Gastrocnemius medialis (tissue), 4 donors: ENCODE data around the gene GOPC. TPM values are rescaled to one million over a fixed set of nuclear protein-coding genes. Genes with fewer than 3 reads are reported as not detected.

ENCODE experiments used
- ATAC-seq, 2 donors: fragments of 150-250 bp; one replicate each; pipeline ENCODE4 v1.9.1; 2016
- DNase-seq, 2 donors: peaks; one replicate each; pipeline ENCODE4 v3.0.0-alpha.2; 2019
- H3K27ac ChIP-seq, 4 donors: fragments of 200-600 bp; sonication (generic); 1 replicate in 1 of 4; 2 replicates in 3 of 4; pipeline ENCODE4 v1.5.1; 2016 to 2018; ENCODE audit warnings: mild to moderate bottlenecking in 2 of 4, moderate library complexity in 1 of 4
- H3K27me3 ChIP-seq, 3 donors: fragments of 200-600 bp; sonication (generic) in 2 of 3; 1 replicate in 1 of 3; 2 replicates in 2 of 3; pipeline versions ENCODE4 v1.5.1 to v1.6.0; 2016 to 2019; ENCODE audit warnings: mild to moderate bottlenecking in 1 of 3, moderate library complexity in 1 of 3
- H3K36me3 ChIP-seq, 2 donors: fragments of 200-600 bp; sonication (generic) in 1 of 2; one replicate each; pipeline ENCODE4 v1.5.1; 2017 to 2018
- H3K4me1 ChIP-seq, 2 donors: fragments of 200-600 bp; sonication (generic) in 1 of 2; one replicate each; pipeline ENCODE4 v1.5.1; 2016 to 2017; ENCODE audit warnings: mild to moderate bottlenecking in 2 of 2
- H3K4me3 ChIP-seq, 4 donors: fragments of 200-600 bp; sonication (generic) in 3 of 4; 1 replicate in 1 of 4; 2 replicates in 3 of 4; pipeline ENCODE4 v1.5.1; 2016 to 2019; ENCODE audit warnings: mild to moderate bottlenecking in 2 of 4
- H3K9me3 ChIP-seq, 3 donors: fragments of 200-600 bp; sonication (generic) in 2 of 3; 1 replicate in 1 of 3; 2 replicates in 2 of 3; pipeline ENCODE4 v1.5.1; 2016 to 2019
- CTCF ChIP-seq, 5 experiments: fragments of 450-650 bp in 3 of 5; fragments of 200-600 bp in 2 of 5; sonication (generic) in 2 of 5; IDR thresholded peaks in 4 of 5; conservative IDR thresholded peaks in 1 of 5; 1 replicate in 4 of 5; 2 replicates in 1 of 5; pipeline ENCODE4 v1.5.1; 2016 to 2019; ENCODE audit warnings: antibody characterized with exemption in 5 of 5, mild to moderate bottlenecking in 3 of 5, moderate library complexity in 3 of 5
- POLR2A ChIP-seq, 2 donors: fragments of 450-650 bp; IDR thresholded peaks; one replicate each; pipeline ENCODE4 v1.6.1; 2017; ENCODE audit warnings: antibody characterized with exemption in 2 of 2, mild to moderate bottlenecking in 2 of 2, moderate library complexity in 2 of 2
- in situ Hi-C, 4 donors: fragments of 200-750 bp; cut with MboI; loops; one replicate each; pipeline versions ENCODE4 v1.15.0 to v1.8.0; 2017; ENCODE audit warnings: low sequenced_read_pairs in 4 of 4
- intact Hi-C: fragments of 100-400 bp; cut with DNase I; formaldehyde crosslinking; loops from one replicate; pipeline ENCODE4 v1.15.1; 2023; ENCODE audit warnings: low total_unique reads
- total RNA-seq, 4 donors: library from RNA; depleted of rRNA; stranded (reverse); fragments of >200 nt; gene quantifications; one replicate each; pipeline versions ENCODE4 v1.1.0 to v1.2.3, GENCODE V29; 2016

Gene GOPC
- total RNA-seq, 4 donors from 2014 or later, result 12.0 to 19.3 (median 13.6) TPM

GRCh38 chr6:117616391-117617209 lies 14.3 kb upstream of the GOPC start:
- intact Hi-C loops (no loop called here), in situ Hi-C loops (no loop called here)
- H3K4me1 ChIP-seq, result peaks cover 0 to 1% of the 10 kb centered on the region in 2 donors
- TF ChIP-seq POLR2A (IDR thresholded peaks at IDR 0.05) (no peak), CTCF (IDR thresholded peaks at IDR 0.05 in 4 of 5, conservative IDR thresholded peaks at IDR 0.05 in 1 of 5) (no peak)
- H3K27ac ChIP-seq, result no peak overlapping the region
- H3K9me3 ChIP-seq, result no peaks in the 10 kb centered on the region
- H3K27me3 ChIP-seq, result no peaks in the 10 kb centered on the region
- ATAC-seq (no peak), DNase-seq (no peak)
- H3K36me3 ChIP-seq, result no peaks in the 10 kb centered on the region
- no peak overlapping the region for H3K4me3 ChIP-seq

GRCh38 chr6:117615750-117616390 lies 13.6 kb upstream of the GOPC start:
- intact Hi-C loops (no loop called here), in situ Hi-C loops (no loop called here)
- DNase-seq (no peak), ATAC-seq (no peak)
- no peak overlapping the region for H3K4me3 ChIP-seq
- no peak overlapping the region for H3K27ac ChIP-seq
- no peaks in the 10 kb centered on the region for H3K9me3 ChIP-seq
- H3K36me3 ChIP-seq, result no peaks in the 10 kb centered on the region
- no peaks in the 10 kb centered on the region for H3K4me1 ChIP-seq
- no peak for TF ChIP-seq CTCF (IDR thresholded peaks at IDR 0.05 in 4 of 5, conservative IDR thresholded peaks at IDR 0.05 in 1 of 5)
- no peak for TF ChIP-seq POLR2A (IDR thresholded peaks at IDR 0.05)
- no peaks in the 10 kb centered on the region for H3K27me3 ChIP-seq

GRCh38 chr6:117613920-117614560 lies 11.7 kb upstream of the GOPC start:
- DNase-seq (no peak), ATAC-seq (no peak)
- no peak overlapping the region for H3K27ac ChIP-seq
- in situ Hi-C loops (no loop called here), intact Hi-C loops (no loop called here)
- H3K36me3 ChIP-seq, result no peaks in the 10 kb centered on the region
- no peaks in the 10 kb centered on the region for H3K4me1 ChIP-seq
- no peaks in the 10 kb centered on the region for H3K27me3 ChIP-seq
- H3K4me3 ChIP-seq, result no peak overlapping the region
- no peak for TF ChIP-seq CTCF (IDR thresholded peaks at IDR 0.05 in 4 of 5, conservative IDR thresholded peaks at IDR 0.05 in 1 of 5)
- no peaks in the 10 kb centered on the region for H3K9me3 ChIP-seq

- Histone ChIP-seq H3K27ac (no peak overlapping the region), H3K4me3 (no peak overlapping the region), H3K36me3 (no peaks in the 10 kb centered on the region), H3K4me1 (peaks cover 4 to 9% of the 10 kb centered on the region in 2 donors), H3K27me3 (no peaks in the 10 kb centered on the region), H3K9me3 (no peaks in the 10 kb centered on the region)
- intact Hi-C loops, result no loop called here
- no peak for ATAC-seq
- no peak for DNase-seq
- in situ Hi-C loops, result loop anchor here in 2 of 4 donors (10.0 kb wide), 2 partner anchors 67 to 263 kb away; partner anchors contain the start of gene NUS1 (in 1 of the 2)
- TF ChIP-seq POLR2A (IDR thresholded peaks at IDR 0.05) (no peak), CTCF (IDR thresholded peaks at IDR 0.05 in 4 of 5, conservative IDR thresholded peaks at IDR 0.05 in 1 of 5) (no peak)
Measured at GRCh38 chr6:117607511-117607910, 5.2 kb upstream of the GOPC start.
